GM23338 (cell line): ENCODE measurements around the gene MSANTD7. TPM values are rescaled to one million over a fixed set of nuclear protein-coding genes. Genes with fewer than 3 reads are reported as not detected.

ENCODE experiments used
- ATAC-seq: fragments of 200-7000 bp; cut with Tn5 transposase; 3 replicates; pipeline ENCODE4 v1.9.1; 2020
- DNase-seq: peaks from one replicate; pipeline ENCODE4 v3.0.0-alpha.2; 2015; ENCODE audit warnings: low spot score
- H2AFZ ChIP-seq: fragments of 200-600 bp; sonication (generic); 2 replicates; pipeline ENCODE4 v1.8.0; 2016; ENCODE audit warnings: antibody characterized with exemption, mild to moderate bottlenecking, moderate library complexity
- H3F3A ChIP-seq: fragments of 200-600 bp; sonication (generic); replicated peaks from 2 replicates; pipeline ENCODE4 v1.8.0; 2017; ENCODE audit warnings: antibody characterized with exemption, mixed run types, low read depth
- H3K27ac ChIP-seq: fragments of 200-600 bp; sonication (generic); 2 replicates; pipeline ENCODE4 v1.6.1; 2016; ENCODE audit warnings: low read depth
- H3K27me3 ChIP-seq: fragments of 200-600 bp; sonication (generic); 2 replicates; pipeline ENCODE4 v1.8.0; 2016; ENCODE audit warnings: mild to moderate bottlenecking, mixed run types, moderate library complexity; ENCODE audit not compliant: insufficient read depth
- H3K36me3 ChIP-seq: fragments of 200-600 bp; sonication (generic); 2 replicates; pipeline ENCODE4 v1.8.0; 2016; ENCODE audit warnings: mild to moderate bottlenecking; ENCODE audit not compliant: insufficient read depth
- H3K4me1 ChIP-seq: fragments of 200-600 bp; sonication (generic); 2 replicates; pipeline ENCODE4 v1.8.0; 2016; ENCODE audit warnings: mild to moderate bottlenecking, moderate library complexity; ENCODE audit not compliant: insufficient read depth
- H3K4me2 ChIP-seq: fragments of 200-600 bp; sonication (generic); 2 replicates; pipeline ENCODE4 v1.7.1; 2017; ENCODE audit warnings: mixed run types
- H3K4me3 ChIP-seq: fragments of 200-600 bp; sonication (generic); 2 replicates; pipeline ENCODE4 v1.6.1; 2016; ENCODE audit warnings: mixed run types
- H3K79me2 ChIP-seq: fragments of 200-600 bp; sonication (generic); replicated peaks from 2 replicates; pipeline ENCODE4 v1.8.0; 2017; ENCODE audit warnings: mild to moderate bottlenecking; ENCODE audit not compliant: insufficient read depth
- H3K9me2 ChIP-seq: fragments of 200-600 bp; sonication (generic); 2 replicates; pipeline ENCODE4 v1.8.0; 2017; ENCODE audit not compliant: insufficient read depth
- H4K20me1 ChIP-seq: fragments of 200-600 bp; sonication (generic); replicated peaks from 2 replicates; pipeline ENCODE4 v1.8.0; 2017; ENCODE audit warnings: mild to moderate bottlenecking; ENCODE audit not compliant: insufficient read depth
- H3K27ac Mint-ChIP-seq: 2 replicates; pipeline ENCODE4 v1.8.0; 2020; ENCODE audit warnings: inconsistent platforms, mild to moderate bottlenecking, moderate library complexity, mixed read lengths
- H3K27me3 Mint-ChIP-seq: 3 replicates; pipeline ENCODE4 v1.8.0; 2022; ENCODE audit warnings: low read depth, mild to moderate bottlenecking, moderate library complexity, mixed read lengths, inconsistent platforms; ENCODE audit not compliant: insufficient read depth, poor library complexity
- H3K36me3 Mint-ChIP-seq: 3 replicates; pipeline ENCODE4 v1.8.0; 2021; ENCODE audit warnings: low read depth, mild to moderate bottlenecking, inconsistent platforms, moderate library complexity, mixed read lengths
- H3K4me1 Mint-ChIP-seq: 3 replicates; pipeline ENCODE4 v1.8.0; 2020; ENCODE audit warnings: mild to moderate bottlenecking, inconsistent platforms, mixed read lengths
- H3K4me3 Mint-ChIP-seq: 3 replicates; pipeline ENCODE4 v1.8.0; 2021; ENCODE audit warnings: moderate library complexity, mild to moderate bottlenecking, inconsistent platforms, mixed read lengths
- H3K9me3 Mint-ChIP-seq: 3 replicates; pipeline ENCODE4 v1.8.0; 2020; ENCODE audit warnings: moderate library complexity, mild to moderate bottlenecking, inconsistent platforms, mixed read lengths
- CTCF ChIP-seq, 2 experiments: fragments of 200-600 bp in 1 of 2; sonication (generic) in 1 of 2; conservative IDR thresholded peaks; 2 replicates each; pipeline versions ENCODE4 v1.5.1 to v1.6.1; 2016 to 2017; ENCODE audit warnings: antibody characterized with exemption in 2 of 2, low read depth in 2 of 2, mild to moderate bottlenecking in 2 of 2, moderate library complexity in 1 of 2
- STAT1 ChIP-seq: IDR thresholded peaks from one replicate; pipeline ENCODE4 v1.6.1; 2016; ENCODE audit warnings: antibody characterized with exemption; ENCODE audit not compliant: unreplicated experiment
- ZNF462 ChIP-seq: fragments of 250-450 bp; sonication (Bioruptor Pico); IDR thresholded peaks from 2 replicates; pipeline ENCODE4 v1.5.0; 2020; ENCODE audit warnings: mild to moderate bottlenecking, moderate library complexity
- polyA plus RNA-seq: library from polyadenylated mRNA; unstranded; fragments of >200 nt; fragmentation: Nextera tagmentation; extraction: Ambion mirVana; gene quantifications from 2 replicates; pipeline ENCODE4 v1.2.1, GENCODE V29; 2016
- total RNA-seq: library from RNA; depleted of rRNA; stranded (reverse); fragments of >200 nt; shearing (Covaris generic); gene quantifications from 2 replicates; pipeline ENCODE4 v1.2.3, GENCODE V29; 2014

The MSANTD7 gene
- total and polyA plus RNA-seq, 2 experiments from 2014 or later: 5.3 to 19.8 TPM

GRCh38 chr10:14873090-14873760 is 35.1 kb downstream of the MSANTD7 start (continued):
- TF ChIP-seq CTCF (conservative IDR thresholded peaks at IDR 0.05; ENCODE audit: low read depth in 2 of 2): no peak

GRCh38 chr10:14875941-14876340 is 37.8 kb downstream of the MSANTD7 start:
- H3K27me3 Mint-ChIP-seq: peaks cover 5% of the 10 kb centered on the region
- TF ChIP-seq STAT1 (no peak), ZNF462 (CRISPR knock-in tag) (no peak)
- DNase-seq: no peak
- peak overlapping the region; percentile 96; the same call in 2 of the 3 replicates for H3K4me3 Mint-ChIP-seq
- Histone ChIP-seq H3K27ac (no peak overlapping the region), H3K79me2 (peaks cover 31% of the 10 kb centered on the region), H3K9me2 (no peaks in the 10 kb centered on the region), H3K36me3 (no peaks in the 10 kb centered on the region), H3F3A (no peaks in the 10 kb centered on the region), H3K4me3 (no peak overlapping the region), H3K4me1 (peaks cover 27% of the 10 kb centered on the region), H3K27me3 (no peaks in the 10 kb centered on the region), H3K4me2 (peak overlapping the region; percentile 93; the same call in 1 of the 2 replicates), H2AFZ (no peak overlapping the region), H4K20me1 (no peaks in the 10 kb centered on the region; the same call in 1 of the 2 replicates)
- no peaks in the 10 kb centered on the region for H3K9me3 Mint-ChIP-seq
- no peak for ATAC-seq
- H3K27ac Mint-ChIP-seq: no peak overlapping the region
- peaks cover 3% of the 10 kb centered on the region; the same call in 2 of the 3 replicates for H3K36me3 Mint-ChIP-seq
- peaks cover 23% of the 10 kb centered on the region for H3K4me1 Mint-ChIP-seq
